ENCODE results near the gene PPP1R26.

The PPP1R26 gene

GRCh38 chr9:135471791-135472640 is 7.6 kb upstream of the PPP1R26 start:
- in situ Hi-C loops (cut with MboI; ENCODE audit: low pct_unique_long_range_greater_than_20kb, low sequenced_read_pairs, unreplicated experiment) = no loop called here
- no peak for TF ChIP-seq CTCF (IDR thresholded peaks at IDR 0.05; ENCODE audit: extremely low read depth, insufficient read depth, missing control alignments)
- no peak for DNase-seq (ENCODE audit: low spot score)

- TF ChIP-seq CTCF (IDR thresholded peaks at IDR 0.05; ENCODE audit: extremely low read depth, insufficient read depth, missing control alignments) = no peak
- in situ Hi-C loops (cut with MboI; ENCODE audit: low pct_unique_long_range_greater_than_20kb, low sequenced_read_pairs, unreplicated experiment) = no loop called here
- DNase-seq (ENCODE audit: low spot score) = no peak
Measured at GRCh38 chr9:135473972-135474543, 5.5 kb upstream of the PPP1R26 start.

GRCh38 chr9:135474915-135475314 is 4.7 kb upstream of the PPP1R26 start:
- TF ChIP-seq CTCF (IDR thresholded peaks at IDR 0.05; ENCODE audit: extremely low read depth, insufficient read depth, missing control alignments) = peak; percentile 43
- in situ Hi-C loops (cut with MboI; ENCODE audit: low pct_unique_long_range_greater_than_20kb, low sequenced_read_pairs, unreplicated experiment) = no loop called here
- peak; percentile 62 for DNase-seq (ENCODE audit: low spot score)

- no peak for DNase-seq (ENCODE audit: low spot score)
- no peak for TF ChIP-seq CTCF (IDR thresholded peaks at IDR 0.05; ENCODE audit: extremely low read depth, insufficient read depth, missing control alignments)
- in situ Hi-C loops (cut with MboI; ENCODE audit: low pct_unique_long_range_greater_than_20kb, low sequenced_read_pairs, unreplicated experiment) = no loop called here
Measured at GRCh38 chr9:135476561-135477355, 2.8 kb upstream of the PPP1R26 start.

- DNase-seq (ENCODE audit: low spot score) = no peak
- TF ChIP-seq CTCF (IDR thresholded peaks at IDR 0.05; ENCODE audit: extremely low read depth, insufficient read depth, missing control alignments) = no peak
- in situ Hi-C loops (cut with MboI; ENCODE audit: low pct_unique_long_range_greater_than_20kb, low sequenced_read_pairs, unreplicated experiment) = no loop called here
Measured at GRCh38 chr9:135478191-135478590, 1.4 kb upstream of the PPP1R26 start.

GRCh38 chr9:135478829-135479468 is 633 bp upstream of the PPP1R26 start:
- in situ Hi-C loops (cut with MboI; ENCODE audit: low pct_unique_long_range_greater_than_20kb, low sequenced_read_pairs, unreplicated experiment) = no loop called here
- peak; percentile 33 for DNase-seq (ENCODE audit: low spot score)

More at GRCh38 chr9:135478829-135479468, 633 bp upstream of the PPP1R26 start:
- TF ChIP-seq CTCF (IDR thresholded peaks at IDR 0.05; ENCODE audit: extremely low read depth, insufficient read depth, missing control alignments) = no peak

Measured in GM13977 (cell line).